Mesothelial cell of epicardium (in vitro differentiated cells): ENCODE results near the gene STXBP5. TPM values are rescaled to one million over a fixed set of nuclear protein-coding genes. Genes with fewer than 3 reads are reported as not detected.

Experiments
- DNase-seq, 2 experiments: peaks; one replicate each; pipeline ENCODE4 v3.0.0; 2021; ENCODE audit warnings: low spot score in 2 of 2; ENCODE audit not compliant: unreplicated experiment in 2 of 2
- H3K27ac Mint-ChIP-seq: 2 replicates; pipeline ENCODE4 v1.8.0; 2021; ENCODE audit warnings: mixed read lengths
- H3K27me3 Mint-ChIP-seq: 2 replicates; pipeline ENCODE4 v1.8.0; 2021; ENCODE audit warnings: low read depth, mixed read lengths
- H3K36me3 Mint-ChIP-seq: 2 replicates; pipeline ENCODE4 v1.8.0; 2021; ENCODE audit warnings: mixed read lengths
- H3K4me1 Mint-ChIP-seq: 2 replicates; pipeline ENCODE4 v1.8.0; 2021; ENCODE audit warnings: mixed read lengths
- H3K4me3 Mint-ChIP-seq: 2 replicates; pipeline ENCODE4 v1.8.0; 2021; ENCODE audit warnings: mild to moderate bottlenecking, moderate library complexity, mixed read lengths
- H3K9me3 Mint-ChIP-seq: 2 replicates; pipeline ENCODE4 v1.8.0; 2021; ENCODE audit warnings: mixed read lengths
- CTCF ChIP-seq: fragments of 200-600 bp; sonication (generic); IDR thresholded peaks from one replicate; pipeline ENCODE4 v1.5.0; 2021; ENCODE audit warnings: antibody characterized with exemption; ENCODE audit not compliant: unreplicated experiment
- total RNA-seq: library from RNA; stranded (reverse); gene quantifications from 3 replicates; pipeline ENCODE4 v1.2.1, GENCODE V29; 2021

STXBP5 gene
- total RNA-seq, 1 donor from 2014 or later, result 22.0 TPM

GRCh38 chr6:147416622-147417021 is 212.4 kb downstream of the STXBP5 start:
- TF ChIP-seq CTCF, result no peak
- H3K36me3 Mint-ChIP-seq, result no peaks in the 10 kb centered on the region
- H3K4me1 Mint-ChIP-seq, result no peaks in the 10 kb centered on the region
- H3K4me3 Mint-ChIP-seq, result no peak overlapping the region
- H3K27ac Mint-ChIP-seq, result no peak overlapping the region
- H3K9me3 Mint-ChIP-seq, result peaks cover 8% of the 10 kb centered on the region
- DNase-seq, result no peak
- H3K27me3 Mint-ChIP-seq, result peaks cover 13% of the 10 kb centered on the region

DNA sequence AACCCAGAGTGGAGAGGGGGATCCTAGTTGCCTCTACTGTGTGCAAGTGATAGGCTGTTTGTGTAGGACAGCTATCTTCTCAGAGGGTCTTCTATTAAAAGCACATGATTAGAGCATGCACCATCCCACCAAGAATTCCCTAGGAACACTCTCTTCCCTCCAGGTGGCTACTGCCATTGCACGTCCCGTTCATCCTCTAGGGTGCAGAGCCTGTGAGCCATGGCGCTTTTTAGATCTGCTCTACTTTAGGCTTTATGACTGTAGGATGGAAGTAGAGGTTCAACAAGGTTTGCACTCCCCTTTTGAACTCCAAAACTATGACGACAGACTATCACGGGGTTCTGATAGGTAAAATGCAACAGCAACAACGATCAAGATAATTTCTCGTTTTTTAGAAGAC is 213.7 kb downstream of the STXBP5 start:
- Mint-ChIP-seq H3K36me3 (no peaks in the 10 kb centered on the region), H3K27ac (no peak overlapping the region), H3K4me3 (no peak overlapping the region), H3K4me1 (no peaks in the 10 kb centered on the region), H3K27me3 (peaks cover 15% of the 10 kb centered on the region), H3K9me3 (peaks cover 3% of the 10 kb centered on the region)
- TF ChIP-seq CTCF, result no peak
- DNase-seq, result no peak

DNA sequence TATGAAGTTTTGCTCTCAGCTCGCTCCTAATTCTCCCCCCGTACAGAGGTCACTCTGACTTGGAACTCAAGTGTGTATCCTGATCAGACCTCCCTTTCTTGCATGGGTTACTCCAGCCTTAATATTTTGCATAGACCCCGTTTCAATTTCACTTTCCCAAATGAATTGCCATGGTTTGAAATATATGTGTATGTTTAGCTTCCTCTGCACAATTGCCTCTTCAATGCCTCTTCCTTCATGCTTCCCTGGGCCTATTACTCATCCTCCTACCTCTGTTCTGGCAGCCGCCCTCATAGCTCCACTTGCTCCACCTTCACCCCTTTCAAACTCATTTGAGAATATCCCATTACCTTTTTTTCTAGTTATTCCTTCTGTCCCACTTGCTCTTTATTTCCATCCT is 214.3 kb downstream of the STXBP5 start:
- Mint-ChIP-seq H3K4me1 (no peaks in the 10 kb centered on the region), H3K27me3 (peaks cover 17% of the 10 kb centered on the region), H3K27ac (no peak overlapping the region), H3K9me3 (peaks cover 3% of the 10 kb centered on the region), H3K4me3 (no peak overlapping the region), H3K36me3 (no peaks in the 10 kb centered on the region)
- no peak for DNase-seq
- TF ChIP-seq CTCF, result no peak

GRCh38 chr6:147421903-147422302 is 217.7 kb downstream of the STXBP5 start:
- no peaks in the 10 kb centered on the region for H3K4me1 Mint-ChIP-seq
- no peak for DNase-seq
- H3K27ac Mint-ChIP-seq, result no peak overlapping the region
- no peaks in the 10 kb centered on the region for H3K36me3 Mint-ChIP-seq
- H3K4me3 Mint-ChIP-seq, result no peak overlapping the region
- TF ChIP-seq CTCF, result no peak
- peaks cover 16% of the 10 kb centered on the region for H3K27me3 Mint-ChIP-seq
- H3K9me3 Mint-ChIP-seq, result peaks cover 7% of the 10 kb centered on the region

- H3K4me3 Mint-ChIP-seq, result no peak overlapping the region
- peaks cover 4% of the 10 kb centered on the region for H3K4me1 Mint-ChIP-seq
- H3K36me3 Mint-ChIP-seq, result no peaks in the 10 kb centered on the region
- peaks cover 21% of the 10 kb centered on the region for H3K27me3 Mint-ChIP-seq
- no peak for TF ChIP-seq CTCF
- peaks cover 7% of the 10 kb centered on the region for H3K9me3 Mint-ChIP-seq
- DNase-seq, result no peak
- no peak overlapping the region for H3K27ac Mint-ChIP-seq
These were observed 218.9 kb downstream of the STXBP5 start for GRCh38 chr6:147423111-147423510.

- TF ChIP-seq CTCF, result no peak
- H3K4me3 Mint-ChIP-seq, result no peak overlapping the region
- H3K27ac Mint-ChIP-seq, result no peak overlapping the region
- peaks cover 24% of the 10 kb centered on the region for H3K27me3 Mint-ChIP-seq
- peaks cover 31% of the 10 kb centered on the region for H3K4me1 Mint-ChIP-seq
- H3K9me3 Mint-ChIP-seq, result peaks cover 4% of the 10 kb centered on the region
- no peak for DNase-seq
- no peaks in the 10 kb centered on the region for H3K36me3 Mint-ChIP-seq
These were observed 225.6 kb downstream of the STXBP5 start for GRCh38 chr6:147429794-147430193.
